K562 (cell line): ENCODE data around the gene PCSK2. TPM values are rescaled to one million over a fixed set of nuclear protein-coding genes. Genes with fewer than 3 reads are reported as not detected.

ENCODE experiments used
- CREM ChIP-seq: IDR thresholded peaks from 2 replicates; pipeline ENCODE4 v1.6.1; 2014; ENCODE audit warnings: antibody characterized with exemption, low read depth
- DNMT1 ChIP-seq: fragments of 450-650 bp; IDR thresholded peaks from 2 replicates; pipeline ENCODE4 v1.6.1; 2016; ENCODE audit warnings: antibody characterized with exemption, mild to moderate bottlenecking
- ETV1 ChIP-seq: fragments of 450-650 bp; conservative IDR thresholded peaks from 2 replicates; pipeline ENCODE4 v1.6.1; 2016; ENCODE audit warnings: missing genetic modification characterization, control low read depth, low read depth, missing compliant biosample characterization
- MTA3 ChIP-seq: fragments of 450-650 bp; formaldehyde crosslinking; IDR thresholded peaks from 2 replicates; pipeline ENCODE4 v1.6.1; 2017; ENCODE audit warnings: mild to moderate bottlenecking, borderline replicate concordance
- POLR3G ChIP-seq: IDR thresholded peaks from 2 replicates; pipeline ENCODE4 v1.6.1; 2011; ENCODE audit not compliant: insufficient read length, insufficient replicate concordance; ENCODE audit errors: extremely low read depth
- SP2 ChIP-seq: IDR thresholded peaks from 2 replicates; pipeline ENCODE4 v1.6.1; 2011; ENCODE audit warnings: mild to moderate bottlenecking, low read depth, low read length, moderate library complexity; ENCODE audit not compliant: poor library complexity, severe bottlenecking; ENCODE audit errors: extremely low read depth
- ZFPM2 ChIP-seq: fragments of 250-450 bp; sonication (Bioruptor Pico); IDR thresholded peaks from 2 replicates; pipeline ENCODE4 v1.5.1; 2022; ENCODE audit warnings: mild to moderate bottlenecking
- ZNF311 ChIP-seq: fragments of 250-450 bp; sonication (Bioruptor Pico); IDR thresholded peaks from 2 replicates; pipeline ENCODE4 v1.4.0; 2020; ENCODE audit warnings: mild to moderate bottlenecking, moderate library complexity
- polyA plus RNA-seq, 8 experiments: library from polyadenylated mRNA; depleted of rRNA in 4 of 8; stranded (reverse) in 5 of 8; unstranded in 3 of 8; fragments of >200 nt; fragmentation: Nextera tagmentation in 2 of 8; fragmentation: Illumina TruSeq in 1 of 8; extraction: Ambion mirVana in 2 of 8; extraction: Trizol in 1 of 8; gene quantifications; 2 replicates each; pipeline versions ENCODE4 v1.2.1 to v1.2.3, GENCODE V29; 2011 to 2014; ENCODE audit warnings: inconsistent platforms in 1 of 8, missing spikeins in 1 of 8
- total RNA-seq, 7 experiments: library from RNA; depleted of rRNA in 6 of 7; stranded (reverse); fragments of >200 nt in 6 of 7; fragmentation: Illumina TruSeq in 2 of 7; extraction: Trizol in 2 of 7; gene quantifications; 2 replicates each; pipeline versions ENCODE4 v1.2.1 to v1.2.3, GENCODE V29; 2011 to 2021; ENCODE audit warnings: low replicate concordance in 1 of 7
- TF ChIP-seq, protein P1 (sequence below): fragments of 250-450 bp; sonication (Bioruptor Pico); IDR thresholded peaks from 2 replicates; pipeline ENCODE4 v1.5.0; 2021; ENCODE audit warnings: mild to moderate bottlenecking, borderline replicate concordance
- TF ChIP-seq, protein P2 (sequence below): fragments of 450-650 bp; IDR thresholded peaks from 2 replicates; pipeline ENCODE4 v1.6.1; 2016; ENCODE audit warnings: low read depth

Gene PCSK2
- total and polyA plus RNA-seq, 9 of the 15 experiments (the other 6 are each of a cell fraction or from before 2014, with no cell fraction given): 0.04 to 0.07 (median 0.05) TPM; not detected in 6

DNA sequence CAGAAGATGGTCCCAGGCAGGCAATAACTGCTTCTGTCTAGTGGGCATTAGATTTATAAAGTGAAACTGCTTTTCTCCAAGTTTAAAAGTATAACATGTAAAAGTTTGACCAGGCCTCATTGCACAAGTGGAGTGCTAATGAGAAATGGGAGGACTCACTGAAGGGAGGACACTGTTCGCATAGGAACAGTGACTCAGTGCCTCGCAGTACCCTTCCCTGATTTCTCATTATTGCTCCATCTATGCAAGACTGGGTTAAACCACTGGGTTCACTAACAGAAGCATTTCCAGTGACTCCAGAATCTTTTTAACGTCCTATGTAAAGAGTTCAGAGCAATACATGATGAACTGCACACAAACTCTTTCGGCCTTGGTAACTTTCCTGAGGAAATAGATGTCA lies 79.6 kb downstream of the PCSK2 start (continued):
- TF ChIP-seq ETV1 (tag) (no peak), SP2 (no peak), ZFPM2 (no peak), POLR3G (no peak), ZNF311 (CRISPR knock-in tag) (no peak), DNMT1 (no peak), MTA3 (no peak), CREM (no peak)
- TF ChIP-seq, protein P1, sequence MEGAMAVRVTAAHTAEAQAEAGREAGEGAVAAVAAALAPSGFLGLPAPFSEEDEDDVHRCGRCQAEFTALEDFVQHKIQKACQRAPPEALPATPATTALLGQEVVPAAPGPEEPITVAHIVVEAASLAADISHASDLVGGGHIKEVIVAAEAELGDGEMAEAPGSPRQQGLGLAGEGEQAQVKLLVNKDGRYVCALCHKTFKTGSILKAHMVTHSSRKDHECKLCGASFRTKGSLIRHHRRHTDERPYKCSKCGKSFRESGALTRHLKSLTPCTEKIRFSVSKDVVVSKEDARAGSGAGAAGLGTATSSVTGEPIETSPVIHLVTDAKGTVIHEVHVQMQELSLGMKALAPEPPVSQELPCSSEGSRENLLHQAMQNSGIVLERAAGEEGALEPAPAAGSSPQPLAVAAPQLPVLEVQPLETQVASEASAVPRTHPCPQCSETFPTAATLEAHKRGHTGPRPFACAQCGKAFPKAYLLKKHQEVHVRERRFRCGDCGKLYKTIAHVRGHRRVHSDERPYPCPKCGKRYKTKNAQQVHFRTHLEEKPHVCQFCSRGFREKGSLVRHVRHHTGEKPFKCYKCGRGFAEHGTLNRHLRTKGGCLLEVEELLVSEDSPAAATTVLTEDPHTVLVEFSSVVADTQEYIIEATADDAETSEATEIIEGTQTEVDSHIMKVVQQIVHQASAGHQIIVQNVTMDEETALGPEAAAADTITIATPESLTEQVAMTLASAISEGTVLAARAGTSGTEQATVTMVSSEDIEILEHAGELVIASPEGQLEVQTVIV (CRISPR knock-in tag): no peak
- TF ChIP-seq, protein P2, sequence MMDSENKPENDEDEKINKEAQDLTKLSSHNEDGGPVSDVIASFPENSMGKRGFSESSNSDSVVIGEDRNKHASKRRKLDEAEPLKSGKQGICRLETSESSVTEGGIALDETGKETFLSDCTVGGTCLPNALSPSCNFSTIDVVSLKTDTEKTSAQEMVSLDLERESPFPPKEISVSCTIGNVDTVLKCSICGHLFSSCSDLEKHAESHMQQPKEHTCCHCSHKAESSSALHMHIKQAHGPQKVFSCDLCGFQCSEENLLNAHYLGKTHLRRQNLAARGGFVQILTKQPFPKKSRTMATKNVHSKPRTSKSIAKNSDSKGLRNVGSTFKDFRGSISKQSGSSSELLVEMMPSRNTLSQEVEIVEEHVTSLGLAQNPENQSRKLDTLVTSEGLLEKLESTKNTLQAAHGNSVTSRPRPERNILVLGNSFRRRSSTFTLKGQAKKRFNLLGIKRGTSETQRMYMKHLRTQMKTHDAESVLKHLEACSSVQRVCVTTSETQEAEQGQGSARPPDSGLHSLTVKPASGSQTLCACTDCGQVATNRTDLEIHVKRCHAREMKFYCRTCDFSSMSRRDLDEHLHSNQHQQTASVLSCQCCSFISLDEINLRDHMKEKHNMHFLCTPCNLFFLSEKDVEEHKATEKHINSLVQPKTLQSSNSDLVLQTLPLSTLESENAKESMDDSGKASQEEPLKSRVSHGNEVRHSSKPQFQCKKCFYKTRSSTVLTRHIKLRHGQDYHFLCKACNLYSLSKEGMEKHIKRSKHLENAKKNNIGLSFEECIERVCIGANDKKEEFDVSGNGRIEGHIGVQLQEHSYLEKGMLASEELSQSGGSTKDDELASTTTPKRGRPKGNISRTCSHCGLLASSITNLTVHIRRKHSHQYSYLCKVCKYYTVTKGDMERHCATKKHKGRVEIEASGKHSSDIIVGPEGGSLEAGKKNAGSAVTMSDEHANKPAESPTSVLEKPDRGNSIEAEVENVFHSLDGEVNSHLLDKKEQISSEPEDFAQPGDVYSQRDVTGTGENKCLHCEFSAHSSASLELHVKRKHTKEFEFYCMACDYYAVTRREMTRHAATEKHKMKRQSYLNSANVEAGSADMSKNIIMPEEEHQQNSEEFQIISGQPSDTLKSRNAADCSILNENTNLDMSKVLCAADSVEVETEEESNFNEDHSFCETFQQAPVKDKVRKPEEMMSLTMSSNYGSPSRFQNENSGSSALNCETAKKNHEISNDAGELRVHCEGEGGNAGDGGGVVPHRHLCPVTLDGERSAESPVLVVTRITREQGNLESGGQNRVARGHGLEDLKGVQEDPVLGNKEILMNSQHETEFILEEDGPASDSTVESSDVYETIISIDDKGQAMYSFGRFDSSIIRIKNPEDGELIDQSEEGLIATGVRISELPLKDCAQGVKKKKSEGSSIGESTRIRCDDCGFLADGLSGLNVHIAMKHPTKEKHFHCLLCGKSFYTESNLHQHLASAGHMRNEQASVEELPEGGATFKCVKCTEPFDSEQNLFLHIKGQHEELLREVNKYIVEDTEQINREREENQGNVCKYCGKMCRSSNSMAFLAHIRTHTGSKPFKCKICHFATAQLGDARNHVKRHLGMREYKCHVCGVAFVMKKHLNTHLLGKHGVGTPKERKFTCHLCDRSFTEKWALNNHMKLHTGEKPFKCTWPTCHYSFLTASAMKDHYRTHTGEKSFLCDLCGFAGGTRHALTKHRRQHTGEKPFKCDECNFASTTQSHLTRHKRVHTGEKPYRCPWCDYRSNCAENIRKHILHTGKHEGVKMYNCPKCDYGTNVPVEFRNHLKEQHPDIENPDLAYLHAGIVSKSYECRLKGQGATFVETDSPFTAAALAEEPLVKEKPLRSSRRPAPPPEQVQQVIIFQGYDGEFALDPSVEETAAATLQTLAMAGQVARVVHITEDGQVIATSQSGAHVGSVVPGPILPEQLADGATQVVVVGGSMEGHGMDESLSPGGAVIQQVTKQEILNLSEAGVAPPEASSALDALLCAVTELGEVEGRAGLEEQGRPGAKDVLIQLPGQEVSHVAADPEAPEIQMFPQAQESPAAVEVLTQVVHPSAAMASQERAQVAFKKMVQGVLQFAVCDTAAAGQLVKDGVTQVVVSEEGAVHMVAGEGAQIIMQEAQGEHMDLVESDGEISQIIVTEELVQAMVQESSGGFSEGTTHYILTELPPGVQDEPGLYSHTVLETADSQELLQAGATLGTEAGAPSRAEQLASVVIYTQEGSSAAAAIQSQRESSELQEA: no peak
